ENCODE data around the gene STON2.
"Not testable (repeated sequence)": the region's sequence is repeated elsewhere in the genome, so short reads cannot be mapped to it uniquely, and the experiment has no call there.

The STON2 gene

GRCh38 chr14:81235096-81235495, 165.0 kb downstream of the STON2 start:
- no peak for DNase-seq (ENCODE audit: extremely low read depth, low read depth)
- no peak for TF ChIP-seq CTCF (IDR thresholded peaks at IDR 0.05; ENCODE audit: low read depth, low read length)

- no peak for DNase-seq (ENCODE audit: extremely low read depth, low read depth)
- TF ChIP-seq CTCF (IDR thresholded peaks at IDR 0.05; ENCODE audit: low read depth, low read length) = no peak
Measured at GRCh38 chr14:81234278-81234677, 165.8 kb downstream of the STON2 start.

- no peak for TF ChIP-seq CTCF (IDR thresholded peaks at IDR 0.05; ENCODE audit: low read depth, low read length)
- no peak for DNase-seq (ENCODE audit: extremely low read depth, low read depth)
Measured at GRCh38 chr14:81233615-81234014, 166.5 kb downstream of the STON2 start.

GRCh38 chr14:81231540-81231939, 168.6 kb downstream of the STON2 start:
- no peak for DNase-seq (ENCODE audit: extremely low read depth, low read depth)
- no peak for TF ChIP-seq CTCF (IDR thresholded peaks at IDR 0.05; ENCODE audit: low read depth, low read length)

- no peak for TF ChIP-seq CTCF (IDR thresholded peaks at IDR 0.05; ENCODE audit: low read depth, low read length)
- no peak for DNase-seq (ENCODE audit: extremely low read depth, low read depth)
Measured at GRCh38 chr14:81224222-81224621, 175.9 kb downstream of the STON2 start.

GRCh38 chr14:81223788-81224187, 176.3 kb downstream of the STON2 start:
- DNase-seq (ENCODE audit: extremely low read depth, low read depth) = not testable (repeated sequence)

- TF ChIP-seq CTCF (IDR thresholded peaks at IDR 0.05; ENCODE audit: low read depth, low read length) = no peak
- DNase-seq (ENCODE audit: extremely low read depth, low read depth) = no peak
Measured at GRCh38 chr14:81222691-81223090, 177.4 kb downstream of the STON2 start.

GRCh38 chr14:81222126-81222525, 178.0 kb downstream of the STON2 start:
- DNase-seq (ENCODE audit: extremely low read depth, low read depth) = no peak
- TF ChIP-seq CTCF (IDR thresholded peaks at IDR 0.05; ENCODE audit: low read depth, low read length) = no peak

Data from AG09319 (cell line).